ENCODE data around the gene EVC2.

Gene EVC2

GRCh38 chr4:5706486-5707290 is 1.7 kb downstream of the EVC2 start:
- peaks cover 38% of the 10 kb centered on the region for H3K27me3 ChIP-seq (ENCODE audit: insufficient read depth, poor library complexity, severe bottlenecking)
- H3K27ac ChIP-seq (replicated peaks) = no peak overlapping the region
- TF ChIP-seq, protein P1, sequence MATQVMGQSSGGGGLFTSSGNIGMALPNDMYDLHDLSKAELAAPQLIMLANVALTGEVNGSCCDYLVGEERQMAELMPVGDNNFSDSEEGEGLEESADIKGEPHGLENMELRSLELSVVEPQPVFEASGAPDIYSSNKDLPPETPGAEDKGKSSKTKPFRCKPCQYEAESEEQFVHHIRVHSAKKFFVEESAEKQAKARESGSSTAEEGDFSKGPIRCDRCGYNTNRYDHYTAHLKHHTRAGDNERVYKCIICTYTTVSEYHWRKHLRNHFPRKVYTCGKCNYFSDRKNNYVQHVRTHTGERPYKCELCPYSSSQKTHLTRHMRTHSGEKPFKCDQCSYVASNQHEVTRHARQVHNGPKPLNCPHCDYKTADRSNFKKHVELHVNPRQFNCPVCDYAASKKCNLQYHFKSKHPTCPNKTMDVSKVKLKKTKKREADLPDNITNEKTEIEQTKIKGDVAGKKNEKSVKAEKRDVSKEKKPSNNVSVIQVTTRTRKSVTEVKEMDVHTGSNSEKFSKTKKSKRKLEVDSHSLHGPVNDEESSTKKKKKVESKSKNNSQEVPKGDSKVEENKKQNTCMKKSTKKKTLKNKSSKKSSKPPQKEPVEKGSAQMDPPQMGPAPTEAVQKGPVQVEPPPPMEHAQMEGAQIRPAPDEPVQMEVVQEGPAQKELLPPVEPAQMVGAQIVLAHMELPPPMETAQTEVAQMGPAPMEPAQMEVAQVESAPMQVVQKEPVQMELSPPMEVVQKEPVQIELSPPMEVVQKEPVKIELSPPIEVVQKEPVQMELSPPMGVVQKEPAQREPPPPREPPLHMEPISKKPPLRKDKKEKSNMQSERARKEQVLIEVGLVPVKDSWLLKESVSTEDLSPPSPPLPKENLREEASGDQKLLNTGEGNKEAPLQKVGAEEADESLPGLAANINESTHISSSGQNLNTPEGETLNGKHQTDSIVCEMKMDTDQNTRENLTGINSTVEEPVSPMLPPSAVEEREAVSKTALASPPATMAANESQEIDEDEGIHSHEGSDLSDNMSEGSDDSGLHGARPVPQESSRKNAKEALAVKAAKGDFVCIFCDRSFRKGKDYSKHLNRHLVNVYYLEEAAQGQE (IDR thresholded peaks at IDR 0.05; ENCODE audit: insufficient replicate concordance, low read depth) = no peak
- TF ChIP-seq CTCF (IDR thresholded peaks at IDR 0.05; ENCODE audit: insufficient read depth, low read length) (no peak), SPI1 (IDR thresholded peaks at IDR 0.05; ENCODE audit: borderline replicate concordance, low read depth) (no peak), POLR2AphosphoS5 (IDR thresholded peaks at IDR 0.05; ENCODE audit: low read depth) (no peak), GABPA (IDR thresholded peaks at IDR 0.05; ENCODE audit: low read depth) (no peak)
- H3K4me3 ChIP-seq (replicated peaks; ENCODE audit: insufficient read depth, low read length) = no peak overlapping the region
- no peak for DNase-seq (ENCODE audit: low read depth in 1 of 2, low spot score in 1 of 2)

DNA sequence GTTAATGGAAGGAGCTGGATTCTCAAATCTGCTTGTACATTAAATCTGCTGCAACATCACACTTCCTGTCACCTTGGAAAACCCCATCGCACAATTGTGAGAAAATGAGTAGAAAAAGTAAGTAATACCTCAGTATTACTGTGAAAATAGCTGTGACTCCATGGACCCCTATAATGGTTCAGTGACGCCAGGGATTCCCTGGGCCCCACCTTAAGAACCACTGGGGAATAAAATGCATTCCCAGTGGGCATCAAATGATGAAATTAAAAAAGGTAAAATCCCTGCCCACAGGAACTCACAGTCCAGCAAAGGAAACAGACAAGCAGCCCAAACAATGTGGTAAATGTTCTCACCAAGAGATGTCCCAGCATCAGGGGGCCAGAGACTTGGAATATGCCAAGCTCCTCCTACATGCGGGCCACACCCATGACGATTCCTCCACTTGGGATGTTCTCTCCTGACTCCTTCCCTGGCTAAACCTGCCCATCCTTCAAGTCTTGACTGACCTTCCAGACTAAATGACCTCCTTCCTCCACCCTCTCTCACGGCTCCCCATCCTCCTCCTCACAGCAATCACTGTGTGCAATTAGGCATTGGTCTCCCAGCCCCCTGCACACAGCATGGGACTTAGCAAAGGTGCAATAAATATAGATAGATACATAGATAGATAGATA is 2.6 kb downstream of the EVC2 start:
- peaks cover 33% of the 10 kb centered on the region for H3K27me3 ChIP-seq (ENCODE audit: insufficient read depth, poor library complexity, severe bottlenecking)
- no peak for DNase-seq (ENCODE audit: low read depth in 1 of 2, low spot score in 1 of 2)
- TF ChIP-seq, protein P1 (IDR thresholded peaks at IDR 0.05; ENCODE audit: insufficient replicate concordance, low read depth) = no peak
- TF ChIP-seq GABPA (IDR thresholded peaks at IDR 0.05; ENCODE audit: low read depth) (no peak), SPI1 (IDR thresholded peaks at IDR 0.05; ENCODE audit: borderline replicate concordance, low read depth) (no peak), POLR2AphosphoS5 (IDR thresholded peaks at IDR 0.05; ENCODE audit: low read depth) (no peak), CTCF (IDR thresholded peaks at IDR 0.05; ENCODE audit: insufficient read depth, low read length) (no peak)
- H3K27ac ChIP-seq (replicated peaks) = no peak overlapping the region
- no peak overlapping the region for H3K4me3 ChIP-seq (replicated peaks; ENCODE audit: insufficient read depth, low read length)

GRCh38 chr4:5704276-5704675 is 4.1 kb downstream of the EVC2 start:
- no peak overlapping the region for H3K4me3 ChIP-seq (replicated peaks; ENCODE audit: insufficient read depth, low read length)
- DNase-seq (ENCODE audit: low read depth in 1 of 2, low spot score in 1 of 2) = no peak
- peaks cover 22% of the 10 kb centered on the region for H3K27me3 ChIP-seq (ENCODE audit: insufficient read depth, poor library complexity, severe bottlenecking)
- TF ChIP-seq GABPA (IDR thresholded peaks at IDR 0.05; ENCODE audit: low read depth) (no peak), POLR2AphosphoS5 (IDR thresholded peaks at IDR 0.05; ENCODE audit: low read depth) (no peak), SPI1 (IDR thresholded peaks at IDR 0.05; ENCODE audit: borderline replicate concordance, low read depth) (no peak), CTCF (IDR thresholded peaks at IDR 0.05; ENCODE audit: insufficient read depth, low read length) (no peak)
- TF ChIP-seq, protein P1 (IDR thresholded peaks at IDR 0.05; ENCODE audit: insufficient replicate concordance, low read depth) = no peak
- H3K27ac ChIP-seq (replicated peaks) = no peak overlapping the region

Data from HL-60 (cell line).